DOHH2 (cell line): ENCODE results near the gene MB.
"Not testable (repeated sequence)": the region's sequence is repeated elsewhere in the genome, so short reads cannot be mapped to it uniquely, and the experiment has no call there.

ENCODE experiments used
- CTCF ChIP-seq: fragments of 200-600 bp; sonication (generic); IDR thresholded peaks from one replicate; pipeline ENCODE4 v1.5.1; 2014; ENCODE audit warnings: antibody characterized with exemption, mild to moderate bottlenecking, low read depth, low read length; ENCODE audit not compliant: poor library complexity, severe bottlenecking
- EZH2phosphoT487 ChIP-seq: fragments of 200-600 bp; sonication (generic); IDR thresholded peaks from 2 replicates; pipeline ENCODE4 v1.6.1; 2017; ENCODE audit warnings: borderline replicate concordance, mild to moderate bottlenecking, antibody characterized with exemption, low read length, moderate library complexity, mixed read lengths

- TF ChIP-seq CTCF, EZH2phosphoT487: not testable (repeated sequence)
These were observed 49.6 kb upstream of the MB start for GRCh38 chr22:35666699-35667098.
